HG02943 (cell line): Measurements from ENCODE around the gene ADISSP.
A peak's percentile ranks its signal among the peaks of the same experiment; 100 is the strongest.
"Not testable (repeated sequence)": the region's sequence is repeated elsewhere in the genome, so short reads cannot be mapped to it uniquely, and the experiment has no call there.

Experiments
- ATAC-seq: cut with Tn5 transposase; IDR thresholded peaks from one replicate; pipeline ENCODE4 v1.9.1; 2021; ENCODE audit warnings: mild to moderate bottlenecking, low read depth, moderate library complexity; ENCODE audit not compliant: unreplicated experiment

ADISSP gene

GRCh38 chr20:3798373-3798768 is 30.8 kb upstream of the ADISSP start:
- ATAC-seq, result no peak

GRCh38 chr20:3797592-3798372 is 30.2 kb upstream of the ADISSP start:
- no peak for ATAC-seq

- ATAC-seq, result no peak
Measured at GRCh38 chr20:3797226-3797545, 29.6 kb upstream of the ADISSP start.

GRCh38 chr20:3796477-3797225 is 29.1 kb upstream of the ADISSP start:
- peak; percentile 14 for ATAC-seq

GRCh38 chr20:3795511-3796468 is 28.2 kb upstream of the ADISSP start, which contains the start of gene CDC25B:
Gene CDC25B (plus strand): TSS chr20:3796310. CDS start chr20:3796532, 222 bp downstream.
- ATAC-seq, result peak; percentile 55

GRCh38 chr20:3794701-3795420 is 27.3 kb upstream of the ADISSP start:
- no peak for ATAC-seq

GRCh38 chr20:3794168-3794567 is 26.6 kb upstream of the ADISSP start:
- not testable (repeated sequence) for ATAC-seq

- not testable (repeated sequence) for ATAC-seq
Measured at GRCh38 chr20:3789201-3789600, 21.6 kb upstream of the ADISSP start.

GRCh38 chr20:3788685-3789155 is 21.2 kb upstream of the ADISSP start:
- no peak for ATAC-seq

- no peak for ATAC-seq
Measured at GRCh38 chr20:3787324-3788014, 19.9 kb upstream of the ADISSP start.

GRCh38 chr20:3786665-3787323 is 19.2 kb upstream of the ADISSP start, which contains the start of gene CENPB:
Gene CENPB (minus strand): TSS chr20:3786740. CDS start chr20:3786483, 257 bp downstream.
- ATAC-seq, result peak; percentile 64

GRCh38 chr20:3786126-3786484 is 18.6 kb upstream of the ADISSP start:
- ATAC-seq, result no peak

GRCh38 chr20:3785240-3786125 is 17.9 kb upstream of the ADISSP start:
- no peak for ATAC-seq

GRCh38 chr20:3784863-3785239 is 17.3 kb upstream of the ADISSP start:
- no peak for ATAC-seq

GRCh38 chr20:3784216-3784853 is 16.8 kb upstream of the ADISSP start:
- ATAC-seq, result no peak

- no peak for ATAC-seq
Measured at GRCh38 chr20:3783511-3784195, 16.1 kb upstream of the ADISSP start.

- ATAC-seq, result no peak
Measured at GRCh38 chr20:3783068-3783489, 15.5 kb upstream of the ADISSP start.
